CMK (cell line): ENCODE measurements around the gene KLHL28.

Source experiments
- DNase-seq: peaks from one replicate; pipeline ENCODE4 v3.0.0-alpha.2; 2010; ENCODE audit warnings: low read depth

Gene KLHL28

DNA sequence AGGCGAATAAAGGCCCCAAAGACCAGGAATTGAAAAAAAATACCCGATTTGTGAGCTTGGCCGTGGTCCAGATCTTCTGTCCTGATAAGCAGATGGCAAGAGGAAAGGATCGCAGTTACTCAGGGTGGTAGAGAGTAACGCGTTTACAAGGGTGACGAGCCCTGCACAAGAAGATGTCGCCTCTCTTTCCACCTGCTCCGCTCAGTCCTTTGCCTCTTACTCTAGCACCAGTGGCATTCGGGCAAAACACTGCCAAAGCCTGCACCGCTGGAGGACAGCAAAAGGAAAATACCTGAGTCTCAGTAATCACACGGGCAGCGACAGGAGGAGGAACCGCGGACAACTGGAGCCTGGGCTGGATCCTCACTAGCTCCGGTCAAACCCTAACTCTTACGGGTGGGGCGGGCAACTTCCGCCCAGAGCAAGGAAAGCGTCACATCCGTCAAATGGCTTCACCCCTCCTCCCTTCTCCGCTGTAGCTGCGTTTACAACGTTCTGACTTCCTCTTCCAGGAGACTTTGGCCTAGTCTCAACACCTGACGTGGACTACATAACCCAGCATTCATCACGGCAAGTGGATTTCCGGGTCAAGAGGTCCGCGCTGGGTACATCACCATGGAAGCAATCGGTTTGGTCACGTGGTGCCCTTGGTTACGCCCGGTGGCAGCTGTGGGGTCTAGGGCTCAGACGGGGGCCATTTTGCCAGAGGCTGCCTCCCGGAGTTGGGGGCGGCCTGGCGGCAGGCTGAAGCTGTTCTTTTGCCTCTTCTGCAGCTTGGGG lies at the start of gene KLHL28, which contains the start of gene TOGARAM1:
Gene KLHL28, minus strand, starts transcription at position 394 of the 780 bp plus-strand sequence. CDS start 16,019 bp downstream, outside the sequence.
Gene TOGARAM1, plus strand, starts transcription at position 637 of the 780 bp plus-strand sequence. CDS start 232 bp downstream, outside the sequence.
- DNase-seq = peak; percentile 92

GRCh38 chr14:45003924-45004323 lies 42.2 kb upstream of the KLHL28 start:
- DNase-seq = no peak

- no peak for DNase-seq
These were observed 34.1 kb upstream of the KLHL28 start for GRCh38 chr14:44995770-44996294.

- no peak for DNase-seq
These were observed 33.4 kb upstream of the KLHL28 start for GRCh38 chr14:44995196-44995595.

DNA sequence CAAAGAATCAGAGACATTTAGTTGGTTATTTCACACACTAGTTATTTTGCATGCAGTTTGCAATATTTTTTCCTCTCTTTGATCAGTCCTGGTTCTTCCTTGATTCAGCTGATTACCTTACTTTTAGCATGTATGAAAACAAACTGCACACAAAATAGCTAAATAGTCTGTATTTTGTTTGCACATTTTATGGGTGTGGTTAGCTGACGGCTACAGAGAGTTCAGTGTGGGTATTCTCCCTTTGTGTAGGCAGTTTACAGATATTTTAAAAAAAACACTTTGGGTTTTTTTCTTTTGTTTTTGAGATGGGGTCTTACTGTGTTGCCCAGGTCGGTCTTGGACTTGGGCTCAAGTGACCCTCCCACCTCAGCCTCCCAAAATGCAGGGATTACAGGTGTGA lies 28.8 kb upstream of the KLHL28 start:
- DNase-seq = no peak

- no peak for DNase-seq
These were observed 28.0 kb upstream of the KLHL28 start for GRCh38 chr14:44989497-44990440.

- DNase-seq = no peak
These were observed 26.9 kb upstream of the KLHL28 start for GRCh38 chr14:44988694-44989093.

GRCh38 chr14:44982594-44982993 lies 20.8 kb upstream of the KLHL28 start:
- DNase-seq = no peak

- DNase-seq = no peak
These were observed 19.5 kb upstream of the KLHL28 start for GRCh38 chr14:44981198-44981597.

DNA sequence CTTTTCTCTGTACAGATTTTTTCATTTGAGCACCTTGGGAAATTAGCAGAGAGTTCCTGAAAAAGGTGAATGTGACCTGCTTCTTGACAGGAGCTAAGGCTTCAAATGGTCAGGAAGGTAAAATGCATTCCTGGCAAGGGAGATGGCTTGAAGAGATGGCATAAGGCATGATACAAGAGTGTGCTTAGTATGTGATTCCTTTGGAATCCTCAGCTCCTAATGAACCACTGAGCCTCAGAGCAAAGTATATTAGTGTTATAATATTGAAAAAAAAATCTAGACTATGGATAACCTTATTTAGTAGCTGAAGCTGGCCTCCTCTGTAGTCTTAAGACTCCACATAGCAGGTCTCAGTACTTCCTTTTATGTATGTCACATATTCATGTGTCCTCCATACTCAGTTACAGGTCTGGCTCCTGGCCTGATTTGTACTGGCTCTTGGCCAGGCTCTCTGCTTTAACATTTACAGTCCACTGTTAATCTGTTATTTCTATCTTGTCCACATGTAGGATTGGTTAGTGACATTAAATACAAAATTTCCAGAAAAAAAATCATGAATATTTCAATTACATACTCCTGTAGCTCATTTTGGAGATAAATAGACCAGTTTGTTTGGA lies 18.1 kb upstream of the KLHL28 start:
- DNase-seq = no peak

GRCh38 chr14:44979273-44979672 lies 17.5 kb upstream of the KLHL28 start:
- no peak for DNase-seq

GRCh38 chr14:44971459-44971858 lies 9.7 kb upstream of the KLHL28 start:
- DNase-seq = no peak

GRCh38 chr14:44970907-44971306 lies 9.2 kb upstream of the KLHL28 start:
- DNase-seq = no peak

GRCh38 chr14:44968714-44969113 lies 7.0 kb upstream of the KLHL28 start:
- no peak for DNase-seq

DNA sequence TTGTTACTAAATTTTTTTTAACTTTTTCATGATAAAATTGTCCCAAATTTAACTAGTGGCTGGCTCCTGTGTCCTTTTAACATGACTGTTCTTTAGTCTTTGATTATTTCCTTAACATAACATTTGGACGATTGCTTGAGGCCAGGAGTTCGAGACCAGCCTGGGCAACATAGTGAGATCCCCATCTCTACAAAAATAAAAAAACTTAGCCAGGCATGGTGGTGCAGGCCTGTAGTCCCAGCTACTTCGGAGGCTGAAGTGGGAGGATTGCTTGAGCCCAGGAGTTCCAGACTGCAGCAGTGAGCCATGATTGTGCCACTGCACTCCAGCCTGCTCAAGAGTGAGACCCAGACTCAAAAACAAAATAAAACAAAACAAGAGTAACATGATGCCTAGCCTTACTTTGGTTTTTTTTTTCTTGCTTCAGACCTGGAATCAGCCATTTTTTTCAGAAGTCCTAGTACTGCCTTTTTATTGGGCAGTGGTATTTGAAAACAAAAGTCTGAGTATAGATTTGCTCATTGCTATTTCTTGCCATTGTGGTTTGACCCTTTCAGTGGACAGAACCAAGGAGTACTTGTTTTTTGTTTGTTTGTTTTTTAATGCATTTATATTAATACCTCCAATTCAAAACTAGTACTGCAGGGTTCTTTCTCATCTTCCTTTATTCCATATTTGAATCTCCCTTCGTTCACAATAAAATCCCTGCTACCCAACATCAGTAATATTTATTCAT lies 5.0 kb upstream of the KLHL28 start:
- no peak for DNase-seq

DNA sequence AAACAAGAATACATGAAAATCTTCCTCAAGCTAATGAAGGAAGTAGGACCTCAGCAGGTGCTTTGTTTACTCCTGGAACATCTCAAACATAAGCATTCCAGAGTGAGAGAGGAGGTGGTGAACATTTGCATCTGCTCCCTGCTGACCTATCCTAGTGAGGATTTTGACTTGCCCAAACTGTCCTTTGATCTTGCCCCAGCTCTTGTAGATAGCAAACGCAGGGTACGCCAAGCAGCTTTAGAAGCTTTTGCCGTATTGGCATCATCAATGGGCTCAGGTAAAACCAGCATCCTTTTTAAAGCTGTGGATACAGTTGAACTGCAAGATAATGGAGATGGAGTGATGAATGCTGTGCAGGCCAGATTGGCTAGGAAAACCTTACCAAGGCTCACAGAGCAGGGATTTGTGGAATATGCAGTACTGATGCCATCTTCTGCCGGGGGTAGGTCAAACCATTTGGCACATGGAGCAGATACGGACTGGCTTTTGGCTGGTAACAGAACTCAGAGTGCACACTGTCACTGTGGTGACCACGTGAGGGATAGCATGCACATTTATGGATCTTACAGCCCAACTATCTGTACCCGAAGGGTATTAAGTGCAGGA lies 2.1 kb upstream of the KLHL28 start:
- no peak for DNase-seq

DNA sequence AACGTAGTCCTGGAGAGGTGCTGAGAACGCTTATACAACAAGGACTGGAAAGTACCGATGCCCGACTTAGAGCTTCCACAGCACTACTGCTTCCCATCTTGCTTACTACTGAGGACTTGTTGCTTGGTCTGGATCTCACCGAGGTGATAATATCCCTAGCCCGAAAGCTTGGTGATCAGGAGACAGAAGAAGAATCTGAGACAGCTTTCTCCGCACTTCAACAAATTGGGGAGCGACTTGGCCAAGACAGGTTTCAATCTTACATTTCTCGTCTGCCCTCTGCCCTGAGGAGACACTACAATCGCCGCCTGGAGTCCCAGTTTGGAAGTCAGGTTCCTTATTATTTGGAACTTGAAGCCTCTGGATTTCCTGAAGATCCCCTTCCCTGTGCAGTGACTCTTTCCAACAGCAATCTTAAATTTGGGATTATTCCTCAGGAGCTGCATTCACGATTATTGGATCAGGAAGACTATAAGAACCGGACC lies 1.3 kb upstream of the KLHL28 start:
- no peak for DNase-seq

- no peak for DNase-seq
These were observed 742 bp upstream of the KLHL28 start for GRCh38 chr14:44962334-44963043.

- DNase-seq = no peak
These were observed 595 bp downstream of the KLHL28 start for GRCh38 chr14:44961151-44961553.

DNA sequence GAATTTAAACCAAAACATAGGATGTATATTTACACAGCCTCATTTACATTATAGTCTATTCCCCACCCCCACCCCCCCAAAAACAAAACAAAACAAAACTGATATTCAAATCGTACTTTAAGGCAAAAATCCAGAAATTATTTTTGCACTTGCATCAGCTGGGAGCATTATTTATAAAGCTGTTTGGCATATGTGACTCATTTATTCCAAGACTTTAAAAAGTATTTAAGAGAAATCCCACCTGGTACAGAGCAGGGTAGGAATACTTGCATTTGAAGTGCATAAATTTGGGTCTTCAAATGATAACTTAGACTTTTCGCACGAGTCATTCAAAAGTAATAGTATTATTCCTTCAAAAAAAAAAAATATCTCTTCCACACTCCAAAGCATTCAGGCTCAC lies 1.1 kb downstream of the KLHL28 start:
- DNase-seq = no peak
